Left lung (tissue), 10 donors: ENCODE results near the gene BCL11B. TPM values are rescaled to one million over a fixed set of nuclear protein-coding genes. Genes with fewer than 3 reads are reported as not detected.

Source experiments
- ATAC-seq: fragments of 200-7000 bp; cut with Tn5 transposase; one replicate; pipeline ENCODE4 v1.9.1; 2020; ENCODE audit warnings: moderate library complexity
- DNase-seq, 4 donors: peaks; one replicate each; pipeline ENCODE4 v3.0.0-alpha.2; 2013 to 2020
- H3K27ac ChIP-seq, 2 donors: fragments of 200-600 bp; sonication (generic) in 1 of 2; one replicate each; pipeline versions ENCODE4 v1.5.0 to v1.8.0; 2020 to 2021
- H3K27me3 ChIP-seq, 2 donors: fragments of 200-600 bp; sonication (generic) in 1 of 2; one replicate each; pipeline versions ENCODE4 v1.5.0 to v1.8.0; 2020 to 2021
- H3K36me3 ChIP-seq, 2 donors: fragments of 200-600 bp; sonication (generic) in 1 of 2; one replicate each; pipeline versions ENCODE4 v1.5.0 to v1.8.0; 2020 to 2021
- H3K4me1 ChIP-seq, 2 donors: fragments of 200-600 bp; one replicate each; pipeline ENCODE4 v1.8.0; 2021
- H3K4me3 ChIP-seq, 2 donors: fragments of 200-600 bp; sonication (generic) in 1 of 2; one replicate each; pipeline versions ENCODE4 v1.5.0 to v1.8.0; 2020 to 2021; ENCODE audit warnings: mild to moderate bottlenecking in 1 of 2
- H3K9me3 ChIP-seq, 2 donors: fragments of 200-600 bp; sonication (generic) in 1 of 2; one replicate each; pipeline versions ENCODE4 v1.5.0 to v1.8.0; 2020 to 2021
- CTCF ChIP-seq, 2 donors: fragments of 200-600 bp; sonication (generic) in 1 of 2; IDR thresholded peaks; one replicate each; pipeline versions ENCODE4 v1.5.0 to v1.8.0; 2021; ENCODE audit warnings: antibody characterized with exemption in 2 of 2
- intact Hi-C, 2 donors: fragments of 100-400 bp; cut with DNase I; formaldehyde crosslinking; loops; one replicate each; pipeline versions ENCODE4 v1.11.2 to v1.14.2; 2022
- polyA plus RNA-seq, 6 donors: library from polyadenylated mRNA; unstranded; fragments of 120-200 nt; gene quantifications; one replicate each; pipeline ENCODE4 v1.2.1, GENCODE V29; 2013; ENCODE audit not compliant: insufficient read length in 6 of 6
- total RNA-seq, 2 donors: library from RNA; stranded (reverse); fragmentation: NEBNext Ultra II Directional; extraction: Animal tissue kit (Norgen Biotek cat#: 25700); gene quantifications; one replicate each; pipeline ENCODE4 v1.2.1, GENCODE V29; 2021
- donor health status: DM: no; HTN: yes; CAD: no.
- donor health status: DM: no; HTN: no; CAD: no.

The BCL11B gene
- total and polyA plus RNA-seq, 8 donors = 1.4 to 3.6 (median 3.2) TPM

DNA sequence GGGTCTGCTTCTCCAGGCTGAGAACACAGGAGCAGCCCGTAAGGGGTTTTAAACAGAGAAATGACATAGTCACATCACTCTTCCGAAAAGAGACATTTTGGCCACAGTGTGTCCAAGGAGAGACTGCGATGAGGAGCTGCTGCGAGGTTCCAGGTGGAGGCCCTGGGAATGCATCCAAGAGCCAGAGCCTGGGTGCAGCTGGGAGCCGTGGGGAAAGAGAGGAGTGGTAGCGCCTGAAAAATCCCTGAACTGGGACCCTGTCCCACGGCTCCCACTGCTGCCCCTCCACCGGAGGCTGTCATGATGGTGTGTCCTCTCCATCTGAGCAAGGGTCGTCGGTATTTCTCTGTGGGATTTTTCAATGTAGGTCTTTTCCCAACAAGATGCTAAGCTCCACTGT, 146.9 kb downstream of the BCL11B start:
- H3K4me3 ChIP-seq = no peak overlapping the region
- ATAC-seq = no peak
- no peak for DNase-seq
- TF ChIP-seq CTCF (IDR thresholded peaks at IDR 0.05) = no peak
- H3K9me3 ChIP-seq = no peaks in the 10 kb centered on the region
- H3K4me1 ChIP-seq = peaks cover 0 to 4% of the 10 kb centered on the region in 2 donors
- intact Hi-C loops = no loop called here
- no peak overlapping the region for H3K27ac ChIP-seq
- peaks cover 0 to 16% of the 10 kb centered on the region in 2 donors for H3K27me3 ChIP-seq
- no peaks in the 10 kb centered on the region for H3K36me3 ChIP-seq

DNA sequence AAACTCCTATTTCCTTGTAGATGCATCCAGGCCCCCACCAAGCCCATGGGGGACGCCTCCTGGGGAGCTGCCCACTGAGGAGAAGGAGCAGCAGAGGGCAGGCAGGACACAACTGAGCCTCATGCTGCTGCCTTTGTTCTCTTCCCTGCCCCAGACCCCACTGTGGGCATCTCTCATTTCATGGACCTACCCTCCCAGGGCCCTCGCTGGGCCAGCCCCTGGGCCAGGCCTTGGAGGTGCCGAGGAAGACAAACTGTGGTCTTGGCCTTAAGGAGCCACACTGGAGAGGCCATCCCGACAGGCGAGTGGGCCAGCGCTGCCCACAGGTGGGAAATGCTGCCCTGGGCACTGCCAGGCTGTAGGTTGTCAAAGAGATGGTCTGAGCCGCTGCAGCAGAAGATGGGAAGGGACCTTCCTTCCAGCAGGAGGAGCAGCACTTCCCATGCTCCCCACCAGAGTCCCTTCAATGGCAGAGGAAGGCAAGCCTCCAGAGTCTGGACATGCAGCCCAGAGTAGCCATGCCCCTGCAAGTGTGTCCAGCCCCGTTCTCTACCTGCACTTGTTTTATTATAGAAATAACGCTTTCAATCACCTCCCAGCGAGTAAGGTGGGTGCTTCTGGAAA, 147.4 kb downstream of the BCL11B start:
- ATAC-seq (no peak), DNase-seq (peak in 1 of 4 donors; percentile 19)
- intact Hi-C loops = no loop called here

DNA sequence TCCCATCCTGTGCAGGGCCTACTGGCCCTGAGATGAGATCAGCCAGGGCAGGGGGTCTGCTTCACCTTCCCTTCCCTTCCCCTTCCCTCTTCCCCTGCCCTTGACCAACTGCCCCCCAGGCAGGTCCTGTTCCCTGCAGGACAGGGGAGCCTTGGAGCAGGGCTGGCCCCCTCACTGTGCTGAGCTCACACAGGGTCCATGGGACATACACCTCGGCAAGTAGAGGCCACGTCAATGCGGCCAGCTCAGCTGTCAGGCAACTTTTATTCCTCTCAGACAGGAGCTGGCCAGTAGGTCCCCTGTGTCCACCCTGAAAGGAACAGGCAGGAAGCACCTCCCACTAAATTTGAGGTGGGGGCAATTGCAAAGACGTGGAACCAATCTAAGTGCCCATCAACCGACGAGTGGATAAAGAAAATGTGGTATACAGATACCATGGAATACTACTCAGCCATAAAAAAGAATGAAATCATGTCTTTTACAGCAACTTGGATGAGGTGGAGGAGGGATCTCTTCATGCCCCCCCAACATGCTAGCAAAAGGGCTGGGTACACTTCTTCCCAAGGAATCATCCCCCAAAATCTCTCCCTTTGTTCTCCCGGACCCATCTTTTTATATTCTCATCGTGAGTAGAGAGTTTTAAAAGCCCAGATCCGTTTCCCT, 148.7 kb downstream of the BCL11B start:
- Histone ChIP-seq H3K9me3 (no peaks in the 10 kb centered on the region), H3K27me3 (peaks cover 7 to 33% of the 10 kb centered on the region in 2 donors), H3K4me3 (no peak overlapping the region), H3K4me1 (peaks cover 0 to 6% of the 10 kb centered on the region in 2 donors), H3K27ac (no peak overlapping the region), H3K36me3 (no peaks in the 10 kb centered on the region)
- no peak for ATAC-seq
- intact Hi-C loops = no loop called here
- no peak for DNase-seq
- no peak for TF ChIP-seq CTCF (IDR thresholded peaks at IDR 0.05)

More for the DNA sequence above, 147.4 kb downstream of the BCL11B start:
- Histone ChIP-seq H3K4me1 (peaks cover 0 to 4% of the 10 kb centered on the region in 2 donors), H3K4me3 (no peak overlapping the region), H3K27ac (no peak overlapping the region), H3K36me3 (no peaks in the 10 kb centered on the region), H3K9me3 (no peaks in the 10 kb centered on the region), H3K27me3 (peaks cover 0 to 21% of the 10 kb centered on the region in 2 donors)
- TF ChIP-seq CTCF (IDR thresholded peaks at IDR 0.05) = no peak

GRCh38 chr14:99122521-99123125, 149.4 kb downstream of the BCL11B start:
- intact Hi-C loops = no loop called here
- DNase-seq = no peak

More at GRCh38 chr14:99122521-99123125, 149.4 kb downstream of the BCL11B start:
- ATAC-seq = no peak
- H3K4me1 ChIP-seq = peaks cover 0 to 8% of the 10 kb centered on the region in 2 donors
- H3K36me3 ChIP-seq = no peaks in the 10 kb centered on the region
- no peaks in the 10 kb centered on the region for H3K9me3 ChIP-seq
- H3K4me3 ChIP-seq = no peak overlapping the region
- H3K27me3 ChIP-seq = peaks cover 14 to 40% of the 10 kb centered on the region in 2 donors
- TF ChIP-seq CTCF (IDR thresholded peaks at IDR 0.05) = no peak
- H3K27ac ChIP-seq = no peak overlapping the region
